Right lobe of liver (tissue), 6 donors: ENCODE measurements around the gene CEACAM6. TPM values are rescaled to one million over a fixed set of nuclear protein-coding genes. Genes with fewer than 3 reads are reported as not detected.

Source experiments
- ATAC-seq, 4 donors: fragments of 200-7000 bp; cut with Tn5 transposase; one replicate each; pipeline ENCODE4 v1.9.1; 2020; ENCODE audit warnings: mild to moderate bottlenecking in 4 of 4, moderate library complexity in 4 of 4
- DNase-seq, 3 donors: peaks; one replicate each; pipeline ENCODE4 v3.0.0-alpha.2; 2020
- H3K27ac ChIP-seq, 3 donors: fragments of 200-600 bp; one replicate each; pipeline ENCODE4 v1.8.0; 2022
- H3K27me3 ChIP-seq, 2 donors: fragments of 200-600 bp; one replicate each; pipeline ENCODE4 v1.8.0; 2022
- H3K36me3 ChIP-seq, 4 donors: fragments of 200-600 bp; sonication (generic) in 1 of 4; one replicate each; pipeline versions ENCODE4 v1.5.1 to v1.8.0; 2017 to 2022; ENCODE audit warnings: control low read depth in 1 of 4
- H3K4me1 ChIP-seq, 4 donors: fragments of 200-600 bp; sonication (generic) in 1 of 4; one replicate each; pipeline versions ENCODE4 v1.5.1 to v1.8.0; 2017 to 2022; ENCODE audit warnings: control low read depth in 1 of 4
- H3K4me3 ChIP-seq, 3 donors: fragments of 200-600 bp; one replicate each; pipeline ENCODE4 v1.8.0; 2022
- H3K9me3 ChIP-seq, 4 donors: fragments of 200-600 bp; sonication (generic) in 1 of 4; one replicate each; pipeline versions ENCODE4 v1.5.1 to v1.8.0; 2017 to 2022; ENCODE audit warnings: control low read depth in 1 of 4
- POLR2A ChIP-seq: fragments of 450-650 bp; IDR thresholded peaks from one replicate; pipeline ENCODE4 v1.6.1; 2017; ENCODE audit warnings: antibody characterized with exemption, mild to moderate bottlenecking
- WGBS: methylation state at CpG from one replicate; pipeline ENCODE4 v1.1.6; 2018; ENCODE audit warnings: low coverage, low lambda C conversion rate; ENCODE audit not compliant: insufficient coverage; ENCODE audit errors: missing lambda C conversion rate; 5-methylcytosine and 5-hydroxymethylcytosine counted together
- intact Hi-C, 2 donors: fragments of 100-400 bp; cut with DNase I; formaldehyde crosslinking; loops; one replicate each; pipeline versions ENCODE4 v1.11.2 to v1.14.1; 2022
- total RNA-seq, 6 experiments: library from RNA; depleted of rRNA in 2 of 6; stranded (reverse); fragments of >200 nt in 2 of 6; fragmentation: NEBNext Ultra II Directional in 3 of 6; extraction: Animal tissue kit (Norgen Biotek cat#: 25700) in 3 of 6; gene quantifications; one replicate each; pipeline versions ENCODE4 v1.1.0 to v1.2.4, GENCODE V29; 2016 to 2023
- TF ChIP-seq, protein P1 (sequence below), 4 donors: fragments of 200-600 bp in 3 of 4; fragments of 450-650 bp in 1 of 4; IDR thresholded peaks; one replicate each; pipeline versions ENCODE4 v1.5.1 to v1.8.0; 2016 to 2022; ENCODE audit warnings: antibody characterized with exemption in 4 of 4, mild to moderate bottlenecking in 2 of 4
- donor health status: DM: no; HTN: yes; CAD: no.
- donor health status: DM: no; HTN: no; CAD: no.
- donor health status: DM: no; HTN: no; CAD: no.
- donor health status: DM: no; HTN: yes; CAD: no.
- donor health status: DM: no; HTN: yes; CAD: no.

CEACAM6 gene
- total RNA-seq, 6 experiments from 2014 or later = 0.18 to 0.44 (median 0.23) TPM; not detected in 2

GRCh38 chr19:41718761-41719160, 36.6 kb upstream of the CEACAM6 start:
- no peaks in the 10 kb centered on the region for H3K36me3 ChIP-seq
- H3K27me3 ChIP-seq = no peaks in the 10 kb centered on the region
- WGBS = 28% methylated on average over 2 of the region's 6 CpGs
- DNase-seq (no peak), ATAC-seq (no peak)
- H3K27ac ChIP-seq = no peak overlapping the region
- H3K4me1 ChIP-seq = no peaks in the 10 kb centered on the region
- intact Hi-C loops = no loop called here
- no peaks in the 10 kb centered on the region for H3K9me3 ChIP-seq
- H3K4me3 ChIP-seq = no peak overlapping the region
- TF ChIP-seq, protein P1, sequence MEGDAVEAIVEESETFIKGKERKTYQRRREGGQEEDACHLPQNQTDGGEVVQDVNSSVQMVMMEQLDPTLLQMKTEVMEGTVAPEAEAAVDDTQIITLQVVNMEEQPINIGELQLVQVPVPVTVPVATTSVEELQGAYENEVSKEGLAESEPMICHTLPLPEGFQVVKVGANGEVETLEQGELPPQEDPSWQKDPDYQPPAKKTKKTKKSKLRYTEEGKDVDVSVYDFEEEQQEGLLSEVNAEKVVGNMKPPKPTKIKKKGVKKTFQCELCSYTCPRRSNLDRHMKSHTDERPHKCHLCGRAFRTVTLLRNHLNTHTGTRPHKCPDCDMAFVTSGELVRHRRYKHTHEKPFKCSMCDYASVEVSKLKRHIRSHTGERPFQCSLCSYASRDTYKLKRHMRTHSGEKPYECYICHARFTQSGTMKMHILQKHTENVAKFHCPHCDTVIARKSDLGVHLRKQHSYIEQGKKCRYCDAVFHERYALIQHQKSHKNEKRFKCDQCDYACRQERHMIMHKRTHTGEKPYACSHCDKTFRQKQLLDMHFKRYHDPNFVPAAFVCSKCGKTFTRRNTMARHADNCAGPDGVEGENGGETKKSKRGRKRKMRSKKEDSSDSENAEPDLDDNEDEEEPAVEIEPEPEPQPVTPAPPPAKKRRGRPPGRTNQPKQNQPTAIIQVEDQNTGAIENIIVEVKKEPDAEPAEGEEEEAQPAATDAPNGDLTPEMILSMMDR (IDR thresholded peaks at IDR 0.05) = no peak
- TF ChIP-seq POLR2A = no peak

GRCh38 chr19:41720103-41720502, 35.2 kb upstream of the CEACAM6 start:
- 80% methylated on average over 1 of the region's 3 CpGs for WGBS

GRCh38 chr19:41726493-41726892, 28.8 kb upstream of the CEACAM6 start:
- no peaks in the 10 kb centered on the region for H3K27me3 ChIP-seq
- ATAC-seq (no peak), DNase-seq (no peak)
- intact Hi-C loops = no loop called here
- no peaks in the 10 kb centered on the region for H3K36me3 ChIP-seq
- H3K9me3 ChIP-seq = no peaks in the 10 kb centered on the region
- no peaks in the 10 kb centered on the region for H3K4me1 ChIP-seq
- H3K27ac ChIP-seq = no peak overlapping the region
- no peak overlapping the region for H3K4me3 ChIP-seq
- TF ChIP-seq POLR2A = no peak
- TF ChIP-seq, protein P1 (IDR thresholded peaks at IDR 0.05) = no peak
- WGBS = 8% methylated on average over 5 of the region's 5 CpGs

More at GRCh38 chr19:41720103-41720502, 35.2 kb upstream of the CEACAM6 start:
- H3K4me3 ChIP-seq = no peak overlapping the region
- no peaks in the 10 kb centered on the region for H3K4me1 ChIP-seq
- no peak for TF ChIP-seq POLR2A
- TF ChIP-seq, protein P1 (IDR thresholded peaks at IDR 0.05) = no peak
- H3K27me3 ChIP-seq = no peaks in the 10 kb centered on the region
- ATAC-seq = no peak
- intact Hi-C loops = no loop called here
- no peak for DNase-seq
- H3K27ac ChIP-seq = no peak overlapping the region
- H3K9me3 ChIP-seq = no peaks in the 10 kb centered on the region
- H3K36me3 ChIP-seq = no peaks in the 10 kb centered on the region

DNA sequence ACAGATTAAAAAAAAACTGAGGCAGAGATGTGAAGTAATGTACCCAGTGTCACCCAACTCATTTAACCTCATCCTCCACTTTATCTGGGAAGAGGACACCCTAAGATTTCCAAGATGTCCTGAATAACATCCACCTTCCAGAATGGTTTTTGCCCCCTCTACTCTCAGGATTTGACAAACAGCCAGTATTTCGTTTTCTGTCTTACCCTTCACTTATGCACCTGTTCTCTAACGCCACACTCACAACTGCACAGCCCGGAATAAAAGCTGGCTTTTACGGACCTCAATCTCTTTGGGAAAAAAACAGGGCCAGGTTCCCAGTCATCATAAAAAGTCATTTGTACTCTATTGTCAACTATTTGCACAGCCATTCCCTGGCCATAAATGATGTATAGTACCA, 21.2 kb upstream of the CEACAM6 start:
- H3K4me1 ChIP-seq = no peaks in the 10 kb centered on the region
- ATAC-seq = no peak
- no peaks in the 10 kb centered on the region for H3K36me3 ChIP-seq
- no peaks in the 10 kb centered on the region for H3K27me3 ChIP-seq
- WGBS = 60% methylated on average over 4 of the region's 4 CpGs
- intact Hi-C loops = no loop called here
- no peak for TF ChIP-seq POLR2A
- H3K4me3 ChIP-seq = no peak overlapping the region
- no peak for DNase-seq
- H3K9me3 ChIP-seq = no peaks in the 10 kb centered on the region
- H3K27ac ChIP-seq = no peak overlapping the region

DNA sequence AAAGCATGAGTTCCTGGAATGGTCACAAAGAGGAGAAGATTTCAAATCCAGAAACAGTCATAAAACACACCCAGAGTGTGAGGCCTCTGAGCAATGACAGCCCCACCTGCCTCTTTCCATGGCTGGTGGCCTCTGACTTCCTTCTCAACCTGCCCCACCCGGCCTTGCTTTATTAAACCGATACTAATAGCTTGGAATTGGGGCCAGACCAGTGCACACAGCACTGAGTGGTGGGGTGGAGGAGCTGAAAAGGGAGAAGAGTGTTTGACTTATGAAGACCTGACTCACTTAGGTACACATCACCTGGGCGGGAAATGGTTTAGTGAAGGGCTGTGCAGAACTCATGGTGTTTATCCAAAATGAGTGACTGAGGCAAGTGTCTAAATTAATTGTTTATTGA, 20.7 kb upstream of the CEACAM6 start:
- intact Hi-C loops = no loop called here
- H3K27ac ChIP-seq = no peak overlapping the region
- no peak for DNase-seq

More for the DNA sequence above, 20.7 kb upstream of the CEACAM6 start:
- WGBS = 52% methylated on average over 3 of the region's 3 CpGs
- Histone ChIP-seq H3K9me3 (no peaks in the 10 kb centered on the region), H3K36me3 (no peaks in the 10 kb centered on the region), H3K4me1 (no peaks in the 10 kb centered on the region), H3K4me3 (no peak overlapping the region), H3K27me3 (no peaks in the 10 kb centered on the region)
- ATAC-seq = no peak
- TF ChIP-seq, protein P1 (IDR thresholded peaks at IDR 0.05) = no peak
- no peak for TF ChIP-seq POLR2A
